Activated gamma-delta T cell treated with Interleukin-2 at 50 U/mL for 16 hours (primary cell): Measurements from ENCODE around the gene YPEL3.

Experiments used
- DNase-seq: peaks from one replicate; pipeline ENCODE4 v3.0.0-alpha.2; 2020

The YPEL3 gene

GRCh38 chr16:30068333-30068732, 27.7 kb downstream of the YPEL3 start:
- DNase-seq, result no peak

GRCh38 chr16:30067584-30067916, 28.5 kb downstream of the YPEL3 start:
- no peak for DNase-seq

GRCh38 chr16:30066761-30067583, 29.0 kb downstream of the YPEL3 start:
- no peak for DNase-seq

- peak; percentile 30 for DNase-seq
Observed at GRCh38 chr16:30065943-30066760, 29.9 kb downstream of the YPEL3 start.

- DNase-seq, result peak; percentile 95
Observed at GRCh38 chr16:30065102-30065942, 30.7 kb downstream of the YPEL3 start, which contains the start of gene ALDOA. Gene ALDOA, plus strand, starts transcription at chr16:30065760. Its CDS starts 1,138 bp downstream, at chr16:30066898.

GRCh38 chr16:30064729-30065101, 31.3 kb downstream of the YPEL3 start:
- no peak for DNase-seq

GRCh38 chr16:30063893-30064728, 31.9 kb downstream of the YPEL3 start:
- DNase-seq, result peak; percentile 65

GRCh38 chr16:30063278-30063892, 32.6 kb downstream of the YPEL3 start:
- no peak for DNase-seq

- DNase-seq, result no peak
Observed at GRCh38 chr16:30060836-30061554, 35.0 kb downstream of the YPEL3 start.

GRCh38 chr16:30060346-30060745, 35.7 kb downstream of the YPEL3 start:
- DNase-seq, result no peak

GRCh38 chr16:30054959-30055553, 41.0 kb downstream of the YPEL3 start:
- peak; percentile 33 for DNase-seq

GRCh38 chr16:30054451-30054850, 41.6 kb downstream of the YPEL3 start:
- no peak for DNase-seq

- DNase-seq, result no peak
Observed at GRCh38 chr16:30053376-30054015, 42.5 kb downstream of the YPEL3 start.

GRCh38 chr16:30052671-30053372, 43.2 kb downstream of the YPEL3 start:
- DNase-seq, result peak; percentile 86

GRCh38 chr16:30051518-30051917, 44.5 kb downstream of the YPEL3 start:
- DNase-seq, result no peak

GRCh38 chr16:30049871-30050270, 46.1 kb downstream of the YPEL3 start:
- DNase-seq, result no peak

- DNase-seq, result no peak
Observed at GRCh38 chr16:30046588-30046987, 49.4 kb downstream of the YPEL3 start.

- DNase-seq, result no peak
Observed at GRCh38 chr16:30046178-30046577, 49.8 kb downstream of the YPEL3 start.
